Activated CD4-positive, alpha-beta T cell treated with anti-CD3 and anti-CD28 coated beads for 36 hours (primary cell): Measurements from ENCODE around the gene OR2G3. TPM values are rescaled to one million over a fixed set of nuclear protein-coding genes. Genes with fewer than 3 reads are reported as not detected.

ENCODE experiments used
- ATAC-seq: fragments of 200-7000 bp; cut with Tn5 transposase; one replicate; pipeline ENCODE4 v1.10.0; 2021; ENCODE audit warnings: mild to moderate bottlenecking, moderate library complexity
- CTCF ChIA-PET: fragments of 350-600 bp; sonication (Branson Sonifier 250); formaldehyde crosslinking; loops from one replicate; lab custom pipeline; 2021; ENCODE audit warnings: antibody characterized with exemption; lab: Charles Lee
- POLR2A ChIA-PET: fragments of 350-600 bp; sonication (Branson Sonifier 250); formaldehyde crosslinking; loops from one replicate; lab custom pipeline; 2021; ENCODE audit warnings: antibody characterized with exemption, inconsistent platforms; lab: Charles Lee
- DNase-seq: peaks from one replicate; pipeline ENCODE4 v3.0.0-alpha.2; 2020
- H3K27ac Mint-ChIP-seq: one replicate; pipeline ENCODE4 v1.8.0; 2021; ENCODE audit warnings: mixed read lengths
- H3K27me3 Mint-ChIP-seq: one replicate; pipeline ENCODE4 v1.8.0; 2021; ENCODE audit warnings: mixed read lengths
- H3K36me3 Mint-ChIP-seq: one replicate; pipeline ENCODE4 v1.8.0; 2021; ENCODE audit warnings: low read depth, mixed read lengths
- H3K4me1 Mint-ChIP-seq: one replicate; pipeline ENCODE4 v1.8.0; 2021; ENCODE audit warnings: mixed read lengths
- H3K4me3 Mint-ChIP-seq: one replicate; pipeline ENCODE4 v1.8.0; 2021; ENCODE audit warnings: mild to moderate bottlenecking, moderate library complexity, mixed read lengths
- H3K9me3 Mint-ChIP-seq: one replicate; pipeline ENCODE4 v1.8.0; 2021; ENCODE audit warnings: low read depth, mixed read lengths
- intact Hi-C, 2 experiments: fragments of 100-400 bp; cut with DNase I in 1 of 2; cut with micrococcal nuclease in 1 of 2; formaldehyde crosslinking; loops; one replicate each; pipeline versions ENCODE4 v1.14.2 to v1.15.1; 2022 to 2024; cut with DNase I, micrococcal nuclease
- total RNA-seq, 2 experiments: library from RNA; stranded (reverse); gene quantifications; one replicate each; pipeline ENCODE4 v1.2.3, GENCODE V29; 2021

The OR2G3 gene
- not detected for total RNA-seq

GRCh38 chr1:247605286-247605685, at the start of gene OR2G3:
TSS of gene OR2G3 (plus strand) at chr1:247605586. CDS start at chr1:247605586, 0 bp downstream.
- intact Hi-C loops: no loop called here
- Mint-ChIP-seq H3K27ac (no peak within 1 kb of the TSS), H3K9me3 (no peaks in the 10 kb centered on the region), H3K4me1 (no peaks in the 10 kb centered on the region), H3K27me3 (peaks cover 11% of the 10 kb centered on the region), H3K4me3 (no peak within 1 kb of the TSS), H3K36me3 (no peaks in the 10 kb centered on the region)
- POLR2A ChIA-PET: no interaction called here
- CTCF ChIA-PET: no interaction called here
- no peak for ATAC-seq
- DNase-seq: no peak

DNA sequence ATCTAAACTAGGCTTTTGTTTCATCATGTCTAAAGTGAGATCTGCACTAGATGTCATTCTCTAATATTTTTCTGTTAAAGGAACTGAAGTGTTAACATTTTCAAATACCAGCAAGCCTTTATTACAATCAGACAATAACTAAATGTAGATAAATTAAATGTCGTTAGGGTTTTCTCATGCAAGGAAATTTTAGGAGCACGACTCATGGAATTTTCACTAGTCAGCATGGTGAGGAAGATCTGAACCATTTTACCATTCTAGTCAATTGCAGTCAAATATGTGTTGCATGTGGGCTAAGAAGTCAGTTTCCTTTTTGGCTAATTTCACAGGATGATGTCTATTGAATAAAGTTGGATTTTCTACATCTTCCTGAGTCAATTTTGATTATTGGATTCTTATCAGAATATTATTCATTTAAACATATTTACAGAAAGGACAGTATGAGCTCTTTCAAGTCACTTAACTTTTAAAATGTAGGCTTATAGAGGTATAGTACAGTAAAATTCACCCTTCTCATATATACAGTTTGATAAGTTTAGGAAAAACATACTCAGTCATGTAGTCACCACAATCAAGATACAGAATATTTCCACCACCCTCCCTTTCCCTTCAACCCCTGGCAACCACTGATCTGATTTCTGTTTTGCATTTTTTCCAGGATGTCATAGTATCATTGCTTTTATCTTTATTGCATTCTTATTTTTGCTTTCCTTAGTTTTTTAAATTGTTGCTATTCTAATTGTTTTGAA, 47.3 kb upstream of the OR2G3 start:
- ChIA-PET POLR2A (no interaction called here), CTCF (no interaction called here)
- Mint-ChIP-seq H3K4me1 (peaks cover 7% of the 10 kb centered on the region), H3K36me3 (no peaks in the 10 kb centered on the region), H3K27ac (no peak overlapping the region), H3K27me3 (peaks cover 4% of the 10 kb centered on the region), H3K9me3 (no peaks in the 10 kb centered on the region), H3K4me3 (no peak overlapping the region)
- no peak for ATAC-seq
- no peak for DNase-seq
- intact Hi-C loops: no loop called here

GRCh38 chr1:247561711-247562110, 43.7 kb upstream of the OR2G3 start:
- ChIA-PET CTCF (interaction anchor here (0.6 kb wide), 1 partner anchor 1759 kb away, joined by 4 read pairs; no protein-coding TSS in a partner anchor), POLR2A (no interaction called here)
- Mint-ChIP-seq H3K36me3 (no peaks in the 10 kb centered on the region), H3K27ac (no peak overlapping the region), H3K4me3 (no peak overlapping the region), H3K9me3 (no peaks in the 10 kb centered on the region), H3K4me1 (peaks cover 7% of the 10 kb centered on the region), H3K27me3 (peaks cover 4% of the 10 kb centered on the region)
- intact Hi-C loops: no loop called here
- ATAC-seq (no peak), DNase-seq (no peak)

DNA sequence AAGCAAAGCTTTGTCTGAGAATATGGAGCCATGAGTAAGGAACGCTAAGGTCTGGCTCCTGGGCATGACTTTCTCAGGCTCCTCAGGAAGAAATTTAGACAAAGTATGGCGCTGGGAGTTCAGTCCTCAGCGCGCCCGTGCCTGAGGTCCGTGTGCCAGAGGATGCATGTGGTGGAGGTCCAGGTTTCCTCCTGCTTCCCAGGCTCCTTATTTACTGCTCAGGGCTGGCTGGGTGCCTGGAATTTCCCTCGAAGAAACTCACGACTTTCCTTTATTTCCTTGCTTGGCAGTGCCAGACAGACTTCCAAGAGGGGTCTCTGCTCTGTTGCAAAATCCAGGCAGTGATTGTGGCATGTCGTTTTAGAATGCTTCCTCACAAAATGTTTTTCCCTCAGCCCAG, 43.2 kb upstream of the OR2G3 start:
- POLR2A ChIA-PET: no interaction called here

GRCh38 chr1:247574236-247574635, 31.1 kb upstream of the OR2G3 start:
- intact Hi-C loops: no loop called here
- H3K36me3 Mint-ChIP-seq: no peaks in the 10 kb centered on the region
- no peak overlapping the region for H3K27ac Mint-ChIP-seq
- H3K4me1 Mint-ChIP-seq: no peaks in the 10 kb centered on the region
- ChIA-PET CTCF (interaction anchor here (0.9 kb wide), 1 partner anchor 76 kb away, joined by 3 read pairs; no protein-coding TSS in a partner anchor), POLR2A (no interaction called here)
- DNase-seq: no peak
- peaks cover 10% of the 10 kb centered on the region for H3K9me3 Mint-ChIP-seq
- no peak for ATAC-seq
- peaks cover 4% of the 10 kb centered on the region for H3K27me3 Mint-ChIP-seq
- no peak overlapping the region for H3K4me3 Mint-ChIP-seq

More for the DNA sequence above, 43.2 kb upstream of the OR2G3 start:
- intact Hi-C loops: no loop called here
- no peak overlapping the region for H3K27ac Mint-ChIP-seq
- CTCF ChIA-PET: interaction anchor here (0.6 kb wide), 1 partner anchor 1759 kb away, joined by 4 read pairs; no protein-coding TSS in a partner anchor
- no peak overlapping the region for H3K4me3 Mint-ChIP-seq
- H3K4me1 Mint-ChIP-seq: peaks cover 7% of the 10 kb centered on the region
- peaks cover 4% of the 10 kb centered on the region for H3K27me3 Mint-ChIP-seq
- no peak for ATAC-seq
- H3K9me3 Mint-ChIP-seq: no peaks in the 10 kb centered on the region
- H3K36me3 Mint-ChIP-seq: no peaks in the 10 kb centered on the region
- DNase-seq: no peak

DNA sequence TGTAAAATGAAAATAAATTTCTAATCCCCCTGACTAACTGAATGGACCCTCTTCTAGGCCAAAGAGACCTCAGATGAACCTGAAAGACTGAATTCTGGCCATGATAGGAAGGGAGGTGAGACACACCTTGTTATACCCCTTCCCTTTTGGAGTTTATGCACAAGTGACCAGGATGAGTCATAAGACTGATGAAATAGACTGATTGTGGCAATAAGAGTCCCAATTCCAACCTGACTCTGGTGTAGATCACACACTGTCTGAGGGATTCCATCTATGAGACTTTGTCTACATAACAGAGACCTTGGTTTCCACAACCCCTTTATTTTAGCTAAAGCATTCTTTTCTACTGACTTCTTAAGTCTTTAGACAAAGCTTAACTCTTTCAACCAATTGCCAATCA, 30.7 kb upstream of the OR2G3 start:
- ChIA-PET POLR2A (interaction anchor here (0.7 kb wide), 1 partner anchor 24 kb away, joined by 7 read pairs; no protein-coding TSS in a partner anchor), CTCF (interaction anchor here (0.9 kb wide), 1 partner anchor 76 kb away, joined by 3 read pairs; no protein-coding TSS in a partner anchor)
- H3K4me3 Mint-ChIP-seq: no peak overlapping the region
- DNase-seq (no peak), ATAC-seq (no peak)
- H3K27ac Mint-ChIP-seq: no peak overlapping the region
- peaks cover 4% of the 10 kb centered on the region for H3K27me3 Mint-ChIP-seq
- no peaks in the 10 kb centered on the region for H3K4me1 Mint-ChIP-seq
- peaks cover 10% of the 10 kb centered on the region for H3K9me3 Mint-ChIP-seq
- H3K36me3 Mint-ChIP-seq: no peaks in the 10 kb centered on the region
- intact Hi-C loops: no loop called here

DNA sequence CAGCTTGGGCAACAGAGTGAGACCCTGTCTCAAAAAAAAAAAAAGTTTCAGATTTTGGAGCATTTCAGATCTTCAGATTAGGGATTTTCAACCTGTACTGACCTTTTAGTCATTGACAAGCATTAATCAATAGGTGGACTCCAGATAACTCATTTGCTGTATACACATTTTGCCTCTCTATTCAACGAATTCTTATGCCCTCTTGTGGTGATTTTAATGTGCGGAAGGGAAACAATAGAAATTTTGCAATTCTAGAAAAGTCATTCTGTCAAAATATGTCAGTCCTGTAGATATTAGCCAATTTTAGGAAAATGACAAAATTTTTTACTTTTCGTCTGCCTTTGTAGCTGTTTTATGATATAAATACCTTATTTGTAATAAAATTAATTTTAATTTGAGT, 28.9 kb upstream of the OR2G3 start:
- no peaks in the 10 kb centered on the region for H3K4me1 Mint-ChIP-seq

GRCh38 chr1:247578946-247579460, 26.4 kb upstream of the OR2G3 start:
- Mint-ChIP-seq H3K27me3 (peaks cover 2% of the 10 kb centered on the region), H3K4me3 (no peak overlapping the region)
- POLR2A ChIA-PET: no interaction called here

More for the DNA sequence above, 28.9 kb upstream of the OR2G3 start:
- Mint-ChIP-seq H3K36me3 (no peaks in the 10 kb centered on the region), H3K27me3 (peaks cover 2% of the 10 kb centered on the region), H3K4me3 (no peak overlapping the region), H3K9me3 (peaks cover 2% of the 10 kb centered on the region), H3K27ac (no peak overlapping the region)
- POLR2A ChIA-PET: no interaction called here
- ATAC-seq: peak; percentile 39
- intact Hi-C loops: loop anchor here (1.0 to 2.0 kb wide), 3 partner anchors 186 to 204 kb away; no protein-coding TSS in a partner anchor
- no peak for DNase-seq
- CTCF ChIA-PET: interaction anchor here (0.6 kb wide), 1 partner anchor 97 kb away, joined by 3 read pairs; no protein-coding TSS in a partner anchor

DNA sequence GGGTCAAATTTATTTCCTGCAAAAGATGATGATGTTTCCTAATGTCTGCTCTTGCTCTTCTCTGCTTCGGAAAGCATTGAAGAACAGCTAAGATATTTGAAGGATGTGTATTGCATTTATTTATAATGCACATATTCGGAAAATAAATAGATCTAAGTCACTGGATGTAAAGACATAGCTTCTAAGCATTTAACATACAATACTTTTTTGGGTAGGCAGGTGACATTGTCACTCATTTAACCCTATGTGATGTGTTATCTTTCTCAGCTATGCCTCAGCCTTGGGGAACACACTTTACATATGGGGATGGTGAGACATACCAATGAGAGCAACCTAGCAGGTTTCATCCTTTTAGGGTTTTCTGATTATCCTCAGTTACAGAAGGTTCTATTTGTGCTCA, 17.3 kb upstream of the OR2G3 start, which contains the start of gene OR2G2:
OR2G2 (plus strand) TSS at position 301 of the 400 bp plus-strand sequence; CDS start at position 301, 0 bp downstream.
- ChIA-PET POLR2A (no interaction called here), CTCF (interaction anchor here (0.8 kb wide), 1 partner anchor 99 kb away, joined by 3 read pairs; no protein-coding TSS in a partner anchor)
- H3K4me1 Mint-ChIP-seq: no peaks in the 10 kb centered on the region
- intact Hi-C loops: no loop called here
- ATAC-seq (no peak), DNase-seq (no peak)
- H3K27ac Mint-ChIP-seq: no peak within 1 kb of the TSS
- H3K36me3 Mint-ChIP-seq: no peaks in the 10 kb centered on the region
- no peaks in the 10 kb centered on the region for H3K9me3 Mint-ChIP-seq
- H3K27me3 Mint-ChIP-seq: peaks cover 9% of the 10 kb centered on the region
- no peak within 1 kb of the TSS for H3K4me3 Mint-ChIP-seq

More at GRCh38 chr1:247578946-247579460, 26.4 kb upstream of the OR2G3 start:
- no peaks in the 10 kb centered on the region for H3K9me3 Mint-ChIP-seq
- no peaks in the 10 kb centered on the region for H3K36me3 Mint-ChIP-seq
- H3K27ac Mint-ChIP-seq: no peak overlapping the region
- H3K4me1 Mint-ChIP-seq: no peaks in the 10 kb centered on the region
- DNase-seq (no peak), ATAC-seq (no peak)
- intact Hi-C loops: no loop called here
- CTCF ChIA-PET: interaction anchor here (1.2 kb wide), 1 partner anchor 12 kb away, joined by 3 read pairs; no protein-coding TSS in a partner anchor

DNA sequence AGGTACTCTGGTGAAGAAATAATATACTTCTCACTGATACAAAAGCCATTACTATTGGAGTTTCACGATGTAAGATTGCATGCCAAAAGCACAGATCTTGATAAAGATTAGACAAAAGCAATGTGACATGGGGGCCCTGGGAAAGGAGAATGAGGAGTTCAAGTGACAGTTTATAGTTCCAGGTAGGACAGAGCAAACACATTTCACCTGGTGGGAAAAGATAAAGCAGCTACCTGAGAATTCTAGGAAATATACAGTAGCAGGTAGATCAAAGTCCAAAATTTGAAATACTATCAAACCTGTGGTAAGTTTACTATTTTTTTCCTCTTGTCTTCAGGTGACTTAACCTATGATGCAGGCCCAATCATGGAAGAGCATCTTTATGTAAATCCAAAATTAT, 8.0 kb downstream of the OR2G3 start:
- DNase-seq (no peak), ATAC-seq (no peak)
- H3K27me3 Mint-ChIP-seq: peaks cover 7% of the 10 kb centered on the region
- H3K9me3 Mint-ChIP-seq: no peaks in the 10 kb centered on the region
- H3K36me3 Mint-ChIP-seq: no peaks in the 10 kb centered on the region
- ChIA-PET CTCF (no interaction called here), POLR2A (no interaction called here)
- no peak overlapping the region for H3K27ac Mint-ChIP-seq
- H3K4me3 Mint-ChIP-seq: no peak overlapping the region
- no peaks in the 10 kb centered on the region for H3K4me1 Mint-ChIP-seq
- intact Hi-C loops: no loop called here

- no peaks in the 10 kb centered on the region for H3K9me3 Mint-ChIP-seq
- ATAC-seq: no peak
- H3K27ac Mint-ChIP-seq: no peak overlapping the region
- peaks cover under 1% of the 10 kb centered on the region for H3K27me3 Mint-ChIP-seq
- no peak overlapping the region for H3K4me3 Mint-ChIP-seq
- CTCF ChIA-PET: no interaction called here
- intact Hi-C loops: no loop called here
- DNase-seq: no peak
- H3K36me3 Mint-ChIP-seq: no peaks in the 10 kb centered on the region
- H3K4me1 Mint-ChIP-seq: no peaks in the 10 kb centered on the region
- POLR2A ChIA-PET: no interaction called here
Measured at GRCh38 chr1:247614625-247615024, 9.2 kb downstream of the OR2G3 start.
